H9 (cell line): ENCODE data around the gene FCSK. TPM values are rescaled to one million over a fixed set of nuclear protein-coding genes. Genes with fewer than 3 reads are reported as not detected.
A peak's percentile ranks its signal among the peaks of the same experiment; 100 is the strongest.

ENCODE experiments used
- DNase-seq: peaks from one replicate; pipeline ENCODE4 v3.0.0-alpha.2; 2017
- H2AFZ ChIP-seq: one replicate; pipeline ENCODE4 v1.6.1; 2013; ENCODE audit warnings: mild to moderate bottlenecking, low read length, control low read depth, moderate library complexity
- H2AK5ac ChIP-seq: 2 replicates; pipeline ENCODE4 v1.6.1; 2013; ENCODE audit warnings: low read length, control low read depth, mixed read lengths; ENCODE audit not compliant: insufficient read length
- H2BK120ac ChIP-seq: one replicate; pipeline ENCODE4 v1.6.1; 2013; ENCODE audit warnings: low read depth, mild to moderate bottlenecking, low read length, control low read depth, inconsistent platforms; ENCODE audit not compliant: poor library complexity, severe bottlenecking
- H2BK12ac ChIP-seq: 2 replicates; pipeline ENCODE4 v1.6.1; 2013; ENCODE audit warnings: low read length, control low read depth, mixed read lengths, low read depth; ENCODE audit not compliant: insufficient read length
- H2BK15ac ChIP-seq: 2 replicates; pipeline ENCODE4 v1.6.1; 2013; ENCODE audit warnings: low read depth, low read length, control low read depth
- H2BK20ac ChIP-seq: one replicate; pipeline ENCODE4 v1.6.1; 2013; ENCODE audit warnings: low read depth, mild to moderate bottlenecking, low read length, control low read depth, inconsistent platforms; ENCODE audit not compliant: poor library complexity, severe bottlenecking
- H2BK5ac ChIP-seq: 2 replicates; pipeline ENCODE4 v1.6.1; 2013; ENCODE audit warnings: low read length, control low read depth, mixed read lengths; ENCODE audit not compliant: insufficient read length
- H3K14ac ChIP-seq: 2 replicates; pipeline ENCODE4 v1.6.1; 2013; ENCODE audit warnings: low read length, control low read depth; ENCODE audit not compliant: insufficient read depth
- H3K18ac ChIP-seq: 2 replicates; pipeline ENCODE4 v1.6.1; 2013; ENCODE audit warnings: low read depth, mild to moderate bottlenecking, mixed read lengths, low read length, control low read depth; ENCODE audit not compliant: insufficient read length
- H3K23ac ChIP-seq: 2 replicates; pipeline ENCODE4 v1.6.1; 2013; ENCODE audit warnings: low read length, control low read depth, mixed read lengths, low read depth; ENCODE audit not compliant: insufficient read length
- H3K23me2 ChIP-seq: 2 replicates; pipeline ENCODE4 v1.6.1; 2013; ENCODE audit warnings: low read depth, mild to moderate bottlenecking, mixed read lengths, low read length, control low read depth; ENCODE audit not compliant: insufficient read length, poor library complexity, severe bottlenecking
- H3K27ac ChIP-seq: 2 replicates; pipeline ENCODE4 v1.5.1; 2013; ENCODE audit warnings: low read length, control low read depth, mixed read lengths, low read depth; ENCODE audit not compliant: insufficient read length
- H3K27me3 ChIP-seq: 2 replicates; pipeline ENCODE4 v1.6.1; 2013; ENCODE audit warnings: low read length, control low read depth, inconsistent platforms; ENCODE audit not compliant: insufficient read depth
- H3K4ac ChIP-seq: 2 replicates; pipeline ENCODE4 v1.6.1; 2013; ENCODE audit warnings: low read depth, mild to moderate bottlenecking, control low read depth, inconsistent platforms, low read length, moderate library complexity
- H3K4me1 ChIP-seq: 2 replicates; pipeline ENCODE4 v1.6.1; 2013; ENCODE audit warnings: low read length, control low read depth, inconsistent platforms; ENCODE audit not compliant: insufficient read depth
- H3K4me2 ChIP-seq: 2 replicates; pipeline ENCODE4 v1.6.1; 2013; ENCODE audit warnings: low read length, control low read depth, mixed read lengths; ENCODE audit not compliant: insufficient read length, insufficient read depth
- H3K56ac ChIP-seq: 2 replicates; pipeline ENCODE4 v1.6.1; 2013; ENCODE audit warnings: low read depth, mild to moderate bottlenecking, mixed read lengths, low read length, control low read depth; ENCODE audit not compliant: insufficient read length
- H3K79me1 ChIP-seq: 2 replicates; pipeline ENCODE4 v1.6.1; 2013; ENCODE audit warnings: low read depth, mild to moderate bottlenecking, moderate library complexity, low read length, control low read depth, inconsistent platforms; ENCODE audit not compliant: insufficient read depth, poor library complexity, severe bottlenecking
- H3K79me2 ChIP-seq: 2 replicates; pipeline ENCODE4 v1.6.1; 2013; ENCODE audit warnings: low read length, control low read depth, inconsistent platforms; ENCODE audit not compliant: insufficient read depth
- H3K9ac ChIP-seq: 2 replicates; pipeline ENCODE4 v1.6.1; 2013; ENCODE audit warnings: low read length, control low read depth, mixed read lengths; ENCODE audit not compliant: insufficient read length; ENCODE audit errors: extremely low read depth
- H3K9me3 ChIP-seq: one replicate; pipeline ENCODE4 v1.6.1; 2013; ENCODE audit warnings: low read depth, low read length, inconsistent platforms; ENCODE audit not compliant: control insufficient read depth
- H3T11ph ChIP-seq: one replicate; pipeline ENCODE4 v1.6.1; 2013; ENCODE audit warnings: mild to moderate bottlenecking, low read length, control low read depth, inconsistent platforms
- H4K20me1 ChIP-seq: one replicate; pipeline ENCODE4 v1.6.1; 2013; ENCODE audit not compliant: control insufficient read depth, insufficient read length, insufficient read depth
- H4K5ac ChIP-seq: 2 replicates; pipeline ENCODE4 v1.6.1; 2013; ENCODE audit warnings: low read depth, mild to moderate bottlenecking, mixed read lengths, low read length, control low read depth; ENCODE audit not compliant: insufficient read length
- H4K8ac ChIP-seq: replicated peaks from 2 replicates; pipeline ENCODE4 v1.6.1; 2013; ENCODE audit warnings: low read length, control low read depth, mixed read lengths, low read depth; ENCODE audit not compliant: insufficient read length
- H4K91ac ChIP-seq: 2 replicates; pipeline ENCODE4 v1.6.1; 2013; ENCODE audit warnings: low read depth, mild to moderate bottlenecking, moderate library complexity, mixed read lengths, low read length, control low read depth; ENCODE audit not compliant: insufficient read length
- H3K27ac Mint-ChIP-seq, 3 experiments: 2 replicates in 2 of 3; 3 replicates in 1 of 3; pipeline ENCODE4 v1.8.0; 2020 to 2021; ENCODE audit warnings: mixed read lengths in 3 of 3, mild to moderate bottlenecking in 1 of 3, moderate library complexity in 1 of 3
- H3K27me3 Mint-ChIP-seq: 2 replicates; pipeline ENCODE4 v1.8.0; 2021; ENCODE audit warnings: low read depth, mild to moderate bottlenecking, moderate library complexity, mixed read lengths
- H3K36me3 Mint-ChIP-seq, 3 experiments: 2 replicates in 2 of 3; 3 replicates in 1 of 3; pipeline ENCODE4 v1.8.0; 2020 to 2021; ENCODE audit warnings: low read depth in 3 of 3, mixed read lengths in 3 of 3; ENCODE audit not compliant: insufficient read depth in 1 of 3
- H3K4me1 Mint-ChIP-seq, 2 experiments: 2 replicates each; pipeline ENCODE4 v1.8.0; 2020; ENCODE audit warnings: mixed read lengths in 2 of 2
- H3K4me3 Mint-ChIP-seq, 2 experiments: 2 replicates in 1 of 2; 3 replicates in 1 of 2; pipeline ENCODE4 v1.8.0; 2020 to 2021; ENCODE audit warnings: mild to moderate bottlenecking in 2 of 2, mixed read lengths in 2 of 2, moderate library complexity in 1 of 2
- H3K9me3 Mint-ChIP-seq, 2 experiments: 2 replicates in 1 of 2; 3 replicates in 1 of 2; pipeline ENCODE4 v1.8.0; 2020; ENCODE audit warnings: mild to moderate bottlenecking in 2 of 2, mixed read lengths in 2 of 2, moderate library complexity in 1 of 2
- CTCF ChIP-seq: fragments of 200-600 bp; sonication (generic); conservative IDR thresholded peaks from 3 replicates; pipeline ENCODE4 v1.8.0; 2021; ENCODE audit warnings: antibody characterized with exemption, mild to moderate bottlenecking
- WGBS: extraction: QIAGEN DNeasy Blood & Tissue Kit; methylation state at CpG from one replicate; pipeline ENCODE4 v1.1.7; 2013; ENCODE audit warnings: missing lambda C conversion rate, low lambda C conversion rate, mixed read lengths; ENCODE audit not compliant: insufficient read length; ENCODE audit errors: extremely low coverage; 5-methylcytosine and 5-hydroxymethylcytosine counted together
- total RNA-seq: library from RNA; stranded (reverse); gene quantifications from 2 replicates; pipeline ENCODE4 v1.2.1, GENCODE V29; 2021

The FCSK gene
- total RNA-seq, 1 experiment from 2014 or later: 6.5 TPM

- WGBS: no CpG with 5 or more reads among the region's 17 CpGs
- Histone ChIP-seq H3K4ac (no peak overlapping the region), H2BK5ac (no peak overlapping the region), H3K14ac (no peak overlapping the region), H3K23ac (no peak overlapping the region), H4K5ac (no peak overlapping the region), H2BK20ac (no peak overlapping the region), H3K79me2 (no peaks in the 10 kb centered on the region), H3K79me1 (no peaks in the 10 kb centered on the region), H4K8ac (no peak overlapping the region), H3K4me1 (no peaks in the 10 kb centered on the region; the same call in 1 of the 2 replicates), H3K18ac (no peak overlapping the region), H3K56ac (no peak overlapping the region), H2BK12ac (no peak overlapping the region), H2BK15ac (no peak overlapping the region), H3K4me2 (no peak overlapping the region), H2AK5ac (no peak overlapping the region), H2BK120ac (no peak overlapping the region), H3K9me3 (no peaks in the 10 kb centered on the region), H3K23me2 (no peaks in the 10 kb centered on the region), H4K20me1 (peaks cover 3% of the 10 kb centered on the region), H3K9ac (no peak overlapping the region), H2AFZ (no peak overlapping the region), H3K27ac (no peak overlapping the region), H4K91ac (no peak overlapping the region), H3K27me3 (no peaks in the 10 kb centered on the region), H3T11ph (no peak overlapping the region)
- H3K27me3 Mint-ChIP-seq: no peaks in the 10 kb centered on the region
- no peak for DNase-seq
- peaks cover 2 to 30% (median 26%) of the 10 kb centered on the region in 3 experiments; a peak in 6 of 7 replicates for H3K36me3 Mint-ChIP-seq
- H3K4me3 Mint-ChIP-seq: no peak overlapping the region
- H3K9me3 Mint-ChIP-seq: no peaks in the 10 kb centered on the region
- no peak for TF ChIP-seq CTCF
- peaks cover 4 to 8% of the 10 kb centered on the region in 2 experiments; a peak in 3 of 4 replicates for H3K4me1 Mint-ChIP-seq
- peak overlapping the region in 1 of 3 experiments; percentile 28; a peak in 2 of 7 replicates for H3K27ac Mint-ChIP-seq
Measured at GRCh38 chr16:70480127-70481105, 26.0 kb downstream of the FCSK start.
